NT2/D1 (cell line): Measurements from ENCODE around the gene SIT1.
"Not testable (repeated sequence)": the region's sequence is repeated elsewhere in the genome, so short reads cannot be mapped to it uniquely, and the experiment has no call there.

Experiments used
- SUZ12 ChIP-seq: IDR thresholded peaks from 2 replicates; pipeline ENCODE4 v1.6.1; 2011; ENCODE audit not compliant: insufficient read length, insufficient read depth; ENCODE audit errors: extremely low read depth
- YY1 ChIP-seq: IDR thresholded peaks from 2 replicates; pipeline ENCODE4 v1.6.1; 2011; ENCODE audit not compliant: insufficient read length, insufficient read depth
- ZNF274 ChIP-seq: IDR thresholded peaks from 2 replicates; pipeline ENCODE4 v1.6.1; 2011; ENCODE audit warnings: mild to moderate bottlenecking, low read depth, low read length

- not testable (repeated sequence) for TF ChIP-seq ZNF274, YY1, SUZ12
Observed at GRCh38 chr9:35638751-35639150, 12.0 kb downstream of the SIT1 start.
